GM19328 (cell line): ENCODE results near the gene CEP164.
A peak's percentile ranks its signal among the peaks of the same experiment; 100 is the strongest.
"Not testable (repeated sequence)": the region's sequence is repeated elsewhere in the genome, so short reads cannot be mapped to it uniquely, and the experiment has no call there.

Source experiments
- ATAC-seq: cut with Tn5 transposase; IDR thresholded peaks from one replicate; pipeline ENCODE4 v1.9.1; 2021; ENCODE audit warnings: mild to moderate bottlenecking, moderate library complexity; ENCODE audit not compliant: unreplicated experiment

Gene CEP164

GRCh38 chr11:117303646-117304315 lies 23.9 kb upstream of the CEP164 start:
- no peak for ATAC-seq

- no peak for ATAC-seq
Observed at GRCh38 chr11:117305145-117305544, 22.5 kb upstream of the CEP164 start.

GRCh38 chr11:117309310-117309709 lies 18.3 kb upstream of the CEP164 start:
- ATAC-seq: no peak

GRCh38 chr11:117313091-117313490 lies 14.6 kb upstream of the CEP164 start:
- no peak for ATAC-seq

- no peak for ATAC-seq
Observed at GRCh38 chr11:117313828-117314768, 13.6 kb upstream of the CEP164 start.

GRCh38 chr11:117314840-117315239 lies 12.8 kb upstream of the CEP164 start:
- no peak for ATAC-seq

- ATAC-seq: no peak
Observed at GRCh38 chr11:117315285-117316196, 12.1 kb upstream of the CEP164 start.

- no peak for ATAC-seq
Observed at GRCh38 chr11:117316197-117316961, 11.3 kb upstream of the CEP164 start, which contains the start of gene BACE1. Gene BACE1 (minus strand): TSS chr11:117316256. CDS start chr11:117315795, 461 bp downstream.

- ATAC-seq: no peak
Observed at GRCh38 chr11:117318738-117319137, 8.9 kb upstream of the CEP164 start.

- no peak for ATAC-seq
Observed at GRCh38 chr11:117319214-117319840, 8.3 kb upstream of the CEP164 start.

GRCh38 chr11:117327255-117327566 lies 443 bp upstream of the CEP164 start:
- ATAC-seq: not testable (repeated sequence)

GRCh38 chr11:117328375-117329010 lies 839 bp downstream of the CEP164 start:
- peak; percentile 12 for ATAC-seq

GRCh38 chr11:117332843-117333242 lies 5.2 kb downstream of the CEP164 start:
- ATAC-seq: no peak

- no peak for ATAC-seq
Observed at GRCh38 chr11:117333917-117334316, 6.3 kb downstream of the CEP164 start.

- ATAC-seq: no peak
Observed at GRCh38 chr11:117334896-117335295, 7.2 kb downstream of the CEP164 start.

- no peak for ATAC-seq
Observed at GRCh38 chr11:117335399-117335798, 7.7 kb downstream of the CEP164 start.

GRCh38 chr11:117337076-117337475 lies 9.4 kb downstream of the CEP164 start:
- no peak for ATAC-seq

- no peak for ATAC-seq
Observed at GRCh38 chr11:117345039-117345438, 17.4 kb downstream of the CEP164 start.

GRCh38 chr11:117354550-117354949 lies 26.9 kb downstream of the CEP164 start:
- no peak for ATAC-seq
